Brain pericyte (primary cell): ENCODE data around the gene OOSP1.
"Not testable (repeated sequence)": the region's sequence is repeated elsewhere in the genome, so short reads cannot be mapped to it uniquely, and the experiment has no call there.

Experiments
- DNase-seq: peaks from one replicate; pipeline ENCODE4 v3.0.0-alpha.2; 2012; ENCODE audit warnings: low read depth, low spot score

OOSP1 gene, protein sequence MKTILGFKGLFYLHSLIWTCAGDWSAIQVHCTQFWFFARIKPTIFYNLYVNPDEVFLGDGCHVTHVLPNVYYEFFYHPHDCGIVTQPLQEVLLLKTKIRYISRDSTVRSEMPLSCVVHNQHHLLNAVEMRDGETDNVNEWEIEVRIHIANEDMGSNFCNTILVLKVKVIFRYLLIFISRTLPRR

GRCh38 chr11:59938132-59938531 lies at the start of gene OOSP1:
TSS of gene OOSP1 (plus strand) at chr11:59938432. CDS start at chr11:59938455, 23 bp downstream.
- no peak for DNase-seq

GRCh38 chr11:59891781-59892181 lies 46.5 kb upstream of the OOSP1 start:
- no peak for DNase-seq

- DNase-seq: no peak
These were observed 43.6 kb upstream of the OOSP1 start for GRCh38 chr11:59894616-59895015.

DNA sequence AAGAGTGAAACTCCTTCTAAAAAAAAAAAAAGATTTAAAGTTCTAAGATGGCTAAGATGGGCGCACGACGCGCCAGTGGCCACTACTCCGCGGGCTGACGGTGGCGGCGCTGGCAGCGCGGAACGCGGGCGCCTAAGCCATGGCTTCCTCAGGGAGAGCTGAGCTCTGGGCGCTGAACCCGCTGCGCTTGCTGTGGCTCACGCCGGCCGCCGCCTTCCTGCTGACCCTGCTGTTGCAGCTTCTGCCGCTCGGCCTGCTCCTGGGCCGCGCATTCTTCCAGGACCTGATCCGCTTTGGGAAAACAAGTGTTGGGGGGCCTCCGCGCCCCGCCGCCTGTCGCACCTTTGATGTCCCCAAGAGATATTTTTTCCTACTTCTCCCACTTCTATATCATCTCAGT lies 40.2 kb upstream of the OOSP1 start:
- DNase-seq: no peak

DNA sequence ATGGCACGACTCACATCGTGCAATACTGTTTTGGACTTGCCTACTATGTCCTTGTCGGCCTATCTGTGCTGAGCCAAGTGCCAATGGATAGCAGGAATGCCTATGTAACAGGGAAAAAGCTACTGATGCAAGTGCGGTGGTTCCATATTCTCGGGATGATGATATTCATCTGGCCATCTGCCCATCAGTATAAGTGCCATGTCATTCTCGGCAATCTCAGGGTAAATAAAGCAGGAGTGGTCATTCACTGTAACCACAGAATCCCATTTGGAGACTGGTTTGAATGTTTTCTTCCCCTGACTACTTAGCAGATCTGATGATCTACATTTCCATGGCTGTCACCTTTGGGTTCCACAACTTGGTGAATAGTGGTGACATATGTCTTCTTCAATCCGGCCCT lies 39.6 kb upstream of the OOSP1 start:
- DNase-seq: no peak

- no peak for DNase-seq
These were observed 38.7 kb upstream of the OOSP1 start for GRCh38 chr11:59899532-59899931.

DNA sequence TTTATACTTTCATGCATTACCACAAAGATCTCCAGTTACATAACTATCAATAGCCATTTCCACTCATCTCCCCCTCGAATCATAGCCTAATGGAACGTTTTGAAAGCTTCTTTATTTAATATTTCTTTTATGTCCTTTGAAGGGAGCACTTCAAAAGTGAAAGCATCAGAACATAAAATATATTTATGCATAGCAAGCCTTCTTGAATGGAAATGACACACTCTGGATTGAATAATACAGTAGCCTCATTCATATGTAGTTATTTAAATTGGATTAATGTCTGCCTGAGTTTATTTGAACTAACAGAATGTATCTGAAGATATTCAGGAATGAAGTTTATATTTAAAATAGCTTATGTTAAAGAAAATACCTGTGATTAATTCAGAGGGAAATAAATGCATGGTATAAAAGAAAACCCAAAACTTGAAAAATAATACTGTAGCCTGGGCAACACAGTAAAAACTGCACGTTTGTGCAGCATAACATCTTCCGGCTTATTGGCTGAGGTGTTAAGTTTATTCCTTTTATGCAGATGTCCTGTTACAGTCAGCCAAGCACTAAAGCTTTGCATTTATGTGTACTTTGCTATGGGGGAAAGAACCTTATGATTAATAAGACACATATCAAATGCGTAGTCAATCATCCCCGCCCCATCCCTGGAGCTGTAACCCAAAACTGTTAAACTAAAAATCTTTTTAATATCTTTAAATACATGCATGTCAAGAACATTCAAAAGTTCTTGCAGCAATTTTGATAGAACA lies 37.7 kb upstream of the OOSP1 start:
- DNase-seq: no peak

- peak; percentile 53 for DNase-seq
These were observed 36.9 kb upstream of the OOSP1 start for GRCh38 chr11:59901306-59901705.

DNA sequence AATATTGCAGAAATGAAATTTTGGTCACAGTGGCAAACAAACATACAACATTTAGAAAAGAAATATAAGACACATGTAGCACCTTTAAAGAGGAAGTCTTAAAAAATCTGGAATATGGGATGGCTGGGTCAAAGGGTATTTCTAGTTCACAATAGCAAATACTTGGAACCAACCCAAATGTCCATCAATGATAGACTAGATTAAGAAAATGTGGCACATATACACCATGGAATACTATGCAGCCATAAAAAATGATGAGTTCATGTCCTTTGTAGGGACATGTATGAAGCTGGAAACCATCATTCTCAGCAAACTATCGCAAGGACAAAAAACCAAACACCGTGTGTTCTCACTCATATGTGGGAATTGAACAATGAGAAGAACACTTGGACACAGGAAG lies 34.7 kb upstream of the OOSP1 start:
- DNase-seq: not testable (repeated sequence)

- no peak for DNase-seq
These were observed 19.8 kb upstream of the OOSP1 start for GRCh38 chr11:59918480-59918879.

DNA sequence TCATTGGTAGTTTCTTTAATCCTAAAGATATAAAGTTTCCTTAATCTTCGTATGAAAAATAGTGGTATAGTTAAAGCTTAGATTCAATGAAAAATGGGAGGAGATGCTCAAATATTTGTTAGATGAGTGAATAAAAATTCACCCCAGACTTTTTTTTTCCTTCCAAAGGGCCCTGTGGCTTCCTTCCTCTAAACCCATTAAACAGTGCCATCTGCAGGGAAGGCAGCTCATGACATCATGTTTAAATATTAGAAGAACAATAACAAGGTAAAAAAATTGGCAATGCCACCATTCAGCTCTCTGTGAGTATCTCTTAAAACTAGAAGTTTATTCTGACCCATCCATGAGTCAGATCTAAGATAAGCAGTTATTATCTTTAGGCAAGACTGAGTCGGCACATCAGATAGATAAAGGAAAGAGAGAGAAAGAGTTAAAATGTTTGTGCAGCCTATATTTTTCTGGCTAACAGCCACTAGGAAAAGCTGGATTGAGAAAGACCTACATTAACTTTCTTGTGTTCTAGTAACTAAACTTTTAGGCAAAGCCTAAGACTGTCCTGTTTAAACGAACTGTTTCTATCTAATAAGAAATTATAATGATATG lies 19.1 kb upstream of the OOSP1 start:
- no peak for DNase-seq

- no peak for DNase-seq
These were observed 14.4 kb upstream of the OOSP1 start for GRCh38 chr11:59923813-59924212.

GRCh38 chr11:59931688-59932087 lies 6.5 kb upstream of the OOSP1 start:
- no peak for DNase-seq

DNA sequence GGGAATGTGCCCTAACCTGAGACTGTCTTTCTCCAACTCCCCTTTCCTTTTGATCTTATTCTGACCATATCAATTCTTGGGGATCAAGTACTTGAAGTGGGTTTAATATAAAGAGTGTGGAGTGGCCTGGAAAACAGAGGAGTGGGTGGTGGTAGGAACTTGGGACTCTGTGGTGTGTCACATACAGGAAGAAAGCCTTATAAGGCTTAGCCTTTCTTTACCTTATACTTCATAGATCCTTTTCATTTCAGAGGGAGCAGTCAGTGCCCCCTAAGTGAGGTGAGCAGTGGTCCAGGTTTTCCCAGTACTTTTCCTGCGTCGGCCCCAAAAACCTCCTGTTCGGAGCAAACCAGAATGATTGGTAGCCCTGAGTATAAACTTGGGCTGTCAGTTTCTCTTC lies 486 bp downstream of the OOSP1 start:
- DNase-seq: no peak

DNA sequence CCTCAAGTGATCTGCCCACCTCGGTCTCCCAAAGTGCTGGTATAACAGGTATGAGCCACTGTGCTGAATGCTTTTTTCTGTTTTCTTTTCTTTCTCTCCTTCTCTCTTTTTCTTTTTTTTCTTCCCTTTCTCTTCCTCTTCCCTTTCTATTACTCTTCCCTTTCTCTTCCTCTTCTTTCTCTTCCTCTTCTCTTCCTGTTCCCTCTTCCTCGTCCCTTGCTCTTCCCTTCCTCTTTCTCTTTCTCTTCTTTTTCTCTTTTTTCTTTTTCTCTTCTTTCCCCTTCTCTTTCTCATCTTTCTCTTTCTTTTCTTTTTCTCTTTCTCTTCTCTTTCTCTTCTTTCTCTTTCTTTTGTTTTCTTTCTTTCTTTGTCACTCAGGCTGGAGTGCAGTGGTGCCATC lies 1.2 kb downstream of the OOSP1 start:
- no peak for DNase-seq

DNA sequence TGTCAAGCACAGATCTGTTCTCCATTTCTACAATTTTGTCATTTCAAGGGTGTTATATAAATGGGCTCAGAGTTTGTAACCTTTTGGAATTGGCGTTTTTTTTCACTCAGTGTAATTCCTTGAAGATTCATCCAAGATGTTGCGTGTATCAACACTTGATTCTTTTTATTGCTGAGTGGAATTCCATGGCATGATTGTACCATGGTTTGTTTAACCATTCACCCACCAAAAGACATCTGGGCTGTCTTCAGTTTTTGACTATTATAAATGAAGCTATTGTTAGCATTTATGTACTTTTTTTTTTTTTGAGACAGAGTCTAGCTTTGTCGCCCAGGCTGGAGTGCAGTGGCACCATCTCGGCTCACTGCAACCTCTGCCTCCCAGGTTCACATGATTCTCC lies 2.9 kb downstream of the OOSP1 start:
- no peak for DNase-seq

DNA sequence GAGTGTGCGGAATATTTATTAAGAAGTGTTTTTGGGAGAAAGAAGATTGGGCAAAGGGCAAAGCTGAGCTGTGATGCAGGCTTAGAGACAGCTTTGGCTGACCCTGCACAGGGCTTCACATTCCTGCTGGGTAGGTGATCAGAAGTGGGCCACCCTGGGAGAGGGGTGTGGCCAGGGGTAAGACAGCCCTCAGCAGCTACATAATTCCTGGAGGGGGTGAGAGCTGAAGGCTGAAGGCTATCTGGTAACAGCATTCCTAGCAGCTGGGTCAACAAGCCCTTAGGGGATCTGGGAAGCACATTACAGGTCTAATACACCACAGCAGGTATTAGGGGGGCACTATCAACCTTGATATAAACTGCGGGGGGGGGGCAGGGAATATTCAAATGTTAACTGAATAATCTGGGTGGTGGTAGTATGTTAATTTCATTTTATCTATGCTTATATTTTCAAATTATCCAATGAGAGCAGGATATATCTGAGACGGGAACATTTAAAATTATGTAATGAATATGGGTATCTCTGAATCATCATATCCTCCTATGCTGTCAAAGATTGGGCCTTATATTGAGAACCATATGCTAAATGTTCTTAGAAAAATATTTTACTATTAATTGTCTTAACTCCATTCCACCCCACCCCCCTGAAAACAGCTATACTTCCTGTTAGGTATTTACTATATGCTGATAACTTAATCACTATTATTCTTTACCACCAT lies 5.9 kb downstream of the OOSP1 start:
- no peak for DNase-seq

GRCh38 chr11:59944720-59945119 lies 6.5 kb downstream of the OOSP1 start:
- DNase-seq: no peak

DNA sequence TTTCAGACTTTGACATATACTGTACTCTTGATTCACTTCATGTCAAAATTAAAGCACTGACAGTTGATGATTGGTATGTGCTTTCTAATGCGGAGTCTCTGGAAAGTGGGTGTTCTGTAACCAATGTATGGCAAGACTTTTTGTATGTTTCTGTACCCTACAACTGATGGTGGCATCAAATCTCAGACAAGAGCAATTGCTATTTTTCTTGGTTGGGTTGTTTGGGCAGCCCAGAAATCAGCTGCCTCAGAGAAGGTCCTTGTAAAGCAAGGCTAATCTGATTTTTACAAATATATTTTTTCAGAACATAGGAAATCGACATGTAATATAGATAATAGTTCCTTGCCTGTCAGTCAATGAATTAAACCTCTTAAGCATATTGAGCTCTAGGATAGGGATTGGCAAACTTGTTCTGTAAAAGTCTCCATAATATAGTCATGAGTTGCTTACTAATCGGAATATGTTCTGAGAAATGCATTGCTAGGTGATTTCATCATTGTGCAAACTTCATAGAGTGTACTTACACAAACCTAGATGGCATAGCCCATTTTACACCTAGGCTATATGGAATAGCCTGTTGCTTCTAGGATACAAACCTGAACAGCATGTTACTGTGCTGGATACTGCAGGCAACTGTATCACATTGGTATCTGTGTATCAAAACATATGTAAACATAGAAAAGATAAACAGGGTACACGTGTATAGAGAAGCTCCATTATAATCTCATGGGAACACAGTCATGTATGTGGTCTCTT lies 15.4 kb downstream of the OOSP1 start:
- DNase-seq: no peak

GRCh38 chr11:59954219-59954847 lies 16.1 kb downstream of the OOSP1 start:
- DNase-seq: no peak

- DNase-seq: no peak
These were observed 18.9 kb downstream of the OOSP1 start for GRCh38 chr11:59957094-59957493.
